ENCODE results near the gene DAB1.

The DAB1 gene

DNA sequence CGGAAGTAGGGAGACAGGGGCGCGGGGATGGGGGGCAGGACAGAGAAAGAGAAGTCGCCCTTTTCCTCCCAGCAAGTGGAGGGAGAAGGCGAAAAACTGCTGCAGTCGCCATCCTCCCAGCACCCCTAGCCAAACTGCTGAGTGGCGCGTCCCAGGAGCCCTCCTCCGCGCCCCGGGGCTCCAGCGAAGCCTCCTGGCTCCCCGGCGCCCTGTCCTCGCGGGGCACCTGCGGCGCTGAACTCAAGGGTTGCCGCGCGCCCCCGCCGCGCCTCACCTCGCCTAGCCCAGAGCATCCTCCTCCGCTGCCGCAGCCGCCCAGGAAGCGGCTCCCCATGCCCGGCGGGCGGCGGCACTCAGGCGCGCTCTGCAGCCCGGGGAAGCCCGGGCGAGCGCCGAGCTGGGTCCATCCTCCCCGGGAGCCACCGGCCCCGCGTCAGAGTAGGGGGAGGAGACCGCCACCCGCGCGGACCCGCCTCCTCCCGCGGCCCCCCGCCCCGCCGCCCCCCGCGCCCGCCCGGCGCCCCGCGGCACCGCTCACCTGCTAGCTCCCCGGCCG, at the start of gene DAB1:
Gene DAB1, minus strand, starts transcription at position 405 of the 556 bp plus-strand sequence. CDS start 133,030 bp downstream, outside the sequence.
- no peaks in the 10 kb centered on the region for H3K36me3 ChIP-seq (ENCODE audit: insufficient read depth, insufficient read length, low read length)
- peak within 1 kb of the TSS; percentile 72 for H3K4me3 ChIP-seq (ENCODE audit: insufficient read length, low read depth)
- no peak for DNase-seq (ENCODE audit: low read depth, low spot score)
- peaks cover 36% of the 10 kb centered on the region for H3K27me3 ChIP-seq (ENCODE audit: insufficient read depth, insufficient read length)
- TF ChIP-seq ZNF274 (IDR thresholded peaks at IDR 0.05; ENCODE audit: low read depth, low read length) (no peak), SUZ12 (IDR thresholded peaks at IDR 0.05; ENCODE audit: extremely low read depth, insufficient read depth, insufficient read length) (no peak), YY1 (IDR thresholded peaks at IDR 0.05; ENCODE audit: insufficient read depth, insufficient read length) (no peak)
- peak within 1 kb of the TSS; percentile 80 for H3K9ac ChIP-seq (ENCODE audit: insufficient read length, low read depth)
- H3K9me3 ChIP-seq (ENCODE audit: insufficient read depth, low read length), result no peaks in the 10 kb centered on the region
- H3K4me1 ChIP-seq (ENCODE audit: insufficient read depth, insufficient read length), result no peaks in the 10 kb centered on the region

DNA sequence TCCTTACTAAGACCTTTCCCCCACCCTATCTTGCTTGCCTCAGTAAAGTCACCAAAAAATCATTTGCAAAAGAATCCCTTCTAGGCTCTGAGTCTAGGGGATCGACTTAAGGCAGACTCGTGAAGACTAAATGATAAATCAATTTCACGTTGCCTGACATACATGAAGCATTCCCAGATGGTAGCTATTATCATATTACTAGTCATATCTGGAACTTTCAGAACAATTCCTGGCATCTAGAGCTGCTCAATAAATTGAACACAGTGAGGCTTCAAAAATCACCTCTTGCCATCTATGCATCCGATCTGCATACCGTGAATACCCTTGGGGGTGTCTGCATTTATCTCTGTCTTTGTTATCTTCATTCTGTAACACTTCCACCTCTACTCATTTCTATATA, 49.6 kb upstream of the DAB1 start:
- Histone ChIP-seq H3K9ac (ENCODE audit: insufficient read length, low read depth) (no peak overlapping the region), H3K4me1 (ENCODE audit: insufficient read depth, insufficient read length) (no peaks in the 10 kb centered on the region), H3K4me3 (ENCODE audit: insufficient read length, low read depth) (no peak overlapping the region), H3K9me3 (ENCODE audit: insufficient read depth, low read length) (peaks cover 15% of the 10 kb centered on the region; the same call in 1 of the 2 replicates), H3K36me3 (ENCODE audit: insufficient read depth, insufficient read length, low read length) (no peaks in the 10 kb centered on the region), H3K27me3 (ENCODE audit: insufficient read depth, insufficient read length) (no peaks in the 10 kb centered on the region)
- TF ChIP-seq YY1 (IDR thresholded peaks at IDR 0.05; ENCODE audit: insufficient read depth, insufficient read length) (no peak), ZNF274 (IDR thresholded peaks at IDR 0.05; ENCODE audit: low read depth, low read length) (no peak), SUZ12 (IDR thresholded peaks at IDR 0.05; ENCODE audit: extremely low read depth, insufficient read depth, insufficient read length) (no peak)
- DNase-seq (ENCODE audit: low read depth, low spot score), result no peak

DNA sequence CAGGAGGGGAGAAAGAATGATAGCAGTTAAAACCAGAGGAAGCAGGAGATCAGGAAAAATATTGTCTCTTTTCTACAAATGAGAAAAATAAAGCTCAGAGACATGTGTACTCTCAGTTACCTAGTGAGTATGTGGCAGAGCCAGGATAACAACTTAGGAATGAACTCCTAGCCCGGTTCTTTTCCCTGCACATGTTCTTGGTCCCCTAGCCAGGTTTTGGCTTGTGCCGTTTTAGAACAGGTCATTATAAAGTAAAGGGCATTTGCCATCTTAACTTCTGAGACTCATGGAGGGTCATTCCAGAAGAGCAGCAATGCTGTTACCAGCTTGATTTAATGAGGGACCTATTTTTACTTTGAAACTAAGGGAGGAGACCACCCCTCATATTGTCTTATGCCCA, 48.1 kb upstream of the DAB1 start:
- H3K9ac ChIP-seq (ENCODE audit: insufficient read length, low read depth), result no peak overlapping the region
- TF ChIP-seq SUZ12 (IDR thresholded peaks at IDR 0.05; ENCODE audit: extremely low read depth, insufficient read depth, insufficient read length), result no peak

DNA sequence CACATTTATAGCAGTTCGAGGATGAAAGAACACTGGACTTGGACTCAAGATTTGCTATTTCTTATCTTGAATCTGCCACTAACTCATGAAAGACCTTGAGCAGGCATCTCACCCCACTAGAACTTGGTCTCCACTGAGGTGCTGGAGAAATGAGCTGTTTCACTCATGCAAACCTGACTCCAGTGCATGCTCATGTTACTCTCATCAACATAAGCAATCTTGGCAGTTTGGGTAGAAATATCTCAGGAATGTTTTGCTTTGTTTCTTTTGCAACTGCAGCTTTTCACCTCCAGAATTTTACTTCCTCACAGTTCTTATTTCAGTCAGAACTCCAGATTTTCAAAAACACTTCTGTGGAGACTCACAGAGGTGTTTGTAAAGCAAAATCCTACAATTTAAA, 46.2 kb upstream of the DAB1 start:
- no peak for DNase-seq (ENCODE audit: low read depth, low spot score)
- no peaks in the 10 kb centered on the region for H3K27me3 ChIP-seq (ENCODE audit: insufficient read depth, insufficient read length)
- H3K9me3 ChIP-seq (ENCODE audit: insufficient read depth, low read length), result peaks cover 15% of the 10 kb centered on the region; the same call in 1 of the 2 replicates
- H3K9ac ChIP-seq (ENCODE audit: insufficient read length, low read depth), result no peak overlapping the region
- no peaks in the 10 kb centered on the region for H3K36me3 ChIP-seq (ENCODE audit: insufficient read depth, insufficient read length, low read length)
- no peak for TF ChIP-seq YY1 (IDR thresholded peaks at IDR 0.05; ENCODE audit: insufficient read depth, insufficient read length)
- TF ChIP-seq ZNF274 (IDR thresholded peaks at IDR 0.05; ENCODE audit: low read depth, low read length), result no peak
- no peak for TF ChIP-seq SUZ12 (IDR thresholded peaks at IDR 0.05; ENCODE audit: extremely low read depth, insufficient read depth, insufficient read length)
- H3K4me1 ChIP-seq (ENCODE audit: insufficient read depth, insufficient read length), result no peaks in the 10 kb centered on the region
- no peak overlapping the region for H3K4me3 ChIP-seq (ENCODE audit: insufficient read length, low read depth)

More for the DNA sequence above, 48.1 kb upstream of the DAB1 start:
- no peaks in the 10 kb centered on the region for H3K4me1 ChIP-seq (ENCODE audit: insufficient read depth, insufficient read length)
- H3K27me3 ChIP-seq (ENCODE audit: insufficient read depth, insufficient read length), result no peaks in the 10 kb centered on the region
- peaks cover 15% of the 10 kb centered on the region; the same call in 1 of the 2 replicates for H3K9me3 ChIP-seq (ENCODE audit: insufficient read depth, low read length)
- no peaks in the 10 kb centered on the region for H3K36me3 ChIP-seq (ENCODE audit: insufficient read depth, insufficient read length, low read length)
- DNase-seq (ENCODE audit: low read depth, low spot score), result no peak
- H3K4me3 ChIP-seq (ENCODE audit: insufficient read length, low read depth), result no peak overlapping the region

DNA sequence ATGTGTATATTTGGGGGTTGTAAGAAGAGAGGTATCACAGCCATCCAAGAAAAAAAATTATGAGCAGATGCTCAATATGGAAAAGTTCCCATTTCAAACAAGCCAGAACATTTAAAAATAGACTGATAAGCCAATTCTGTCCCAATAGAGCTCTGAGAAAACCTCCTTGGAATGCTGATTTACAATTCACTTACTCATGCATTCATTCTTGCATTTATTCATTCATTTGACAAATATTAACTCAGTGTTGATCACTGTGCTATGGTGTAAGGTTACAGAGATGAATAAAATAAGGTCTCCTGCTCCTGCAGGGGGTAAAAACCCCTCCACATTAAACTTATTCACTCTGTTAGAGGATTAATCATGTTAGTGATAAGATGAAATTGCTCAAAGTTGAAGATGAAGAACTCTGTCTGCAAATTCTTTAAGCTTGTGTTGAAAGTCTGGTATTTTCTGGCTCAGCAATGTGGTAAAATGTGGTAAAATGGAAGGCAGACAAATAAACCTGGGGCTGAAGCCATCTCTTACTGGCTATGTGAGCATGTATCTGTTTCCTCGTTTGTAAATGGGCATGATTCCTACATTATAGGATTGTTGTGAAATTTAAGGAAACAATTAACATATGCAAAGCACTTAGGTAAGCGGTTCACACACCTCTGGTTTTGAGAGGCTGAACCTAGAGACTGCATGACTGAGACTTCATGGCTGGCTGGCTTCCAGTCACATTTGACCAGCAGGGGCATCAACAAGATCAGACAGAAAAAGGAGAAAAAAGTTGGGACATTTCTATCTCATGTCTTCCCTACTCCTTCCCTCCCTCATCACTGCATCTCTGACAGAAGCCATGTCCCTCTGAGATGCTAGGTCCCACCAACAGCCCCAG, 45.0 kb upstream of the DAB1 start:
- DNase-seq (ENCODE audit: low read depth, low spot score), result no peak

DNA sequence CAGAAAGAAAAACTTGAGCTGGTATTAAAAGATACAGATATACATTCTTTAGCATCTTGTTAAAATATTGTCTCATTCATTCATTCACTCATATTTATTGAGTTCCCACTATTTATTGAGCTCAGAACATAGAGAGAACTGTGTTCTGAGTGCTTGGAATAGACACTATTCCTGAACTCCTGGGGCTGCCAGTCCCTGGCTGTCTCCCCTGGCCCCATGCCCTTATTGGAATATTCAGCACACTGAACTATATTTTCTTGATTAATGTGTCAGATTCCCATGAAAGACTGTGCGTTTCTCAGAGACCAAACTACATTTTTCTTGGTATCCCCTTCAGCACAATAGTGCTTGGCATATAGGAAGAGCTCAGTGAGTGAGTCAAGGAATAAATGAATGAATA, 44.0 kb upstream of the DAB1 start:
- no peak for DNase-seq (ENCODE audit: low read depth, low spot score)

More for the DNA sequence above, 45.0 kb upstream of the DAB1 start:
- no peaks in the 10 kb centered on the region for H3K27me3 ChIP-seq (ENCODE audit: insufficient read depth, insufficient read length)
- no peaks in the 10 kb centered on the region for H3K4me1 ChIP-seq (ENCODE audit: insufficient read depth, insufficient read length)
- H3K9me3 ChIP-seq (ENCODE audit: insufficient read depth, low read length), result peaks cover 15% of the 10 kb centered on the region; the same call in 1 of the 2 replicates
- H3K9ac ChIP-seq (ENCODE audit: insufficient read length, low read depth), result no peak overlapping the region
- no peaks in the 10 kb centered on the region for H3K36me3 ChIP-seq (ENCODE audit: insufficient read depth, insufficient read length, low read length)
- TF ChIP-seq SUZ12 (IDR thresholded peaks at IDR 0.05; ENCODE audit: extremely low read depth, insufficient read depth, insufficient read length) (no peak), ZNF274 (IDR thresholded peaks at IDR 0.05; ENCODE audit: low read depth, low read length) (no peak), YY1 (IDR thresholded peaks at IDR 0.05; ENCODE audit: insufficient read depth, insufficient read length) (no peak)
- H3K4me3 ChIP-seq (ENCODE audit: insufficient read length, low read depth), result no peak overlapping the region

DNA sequence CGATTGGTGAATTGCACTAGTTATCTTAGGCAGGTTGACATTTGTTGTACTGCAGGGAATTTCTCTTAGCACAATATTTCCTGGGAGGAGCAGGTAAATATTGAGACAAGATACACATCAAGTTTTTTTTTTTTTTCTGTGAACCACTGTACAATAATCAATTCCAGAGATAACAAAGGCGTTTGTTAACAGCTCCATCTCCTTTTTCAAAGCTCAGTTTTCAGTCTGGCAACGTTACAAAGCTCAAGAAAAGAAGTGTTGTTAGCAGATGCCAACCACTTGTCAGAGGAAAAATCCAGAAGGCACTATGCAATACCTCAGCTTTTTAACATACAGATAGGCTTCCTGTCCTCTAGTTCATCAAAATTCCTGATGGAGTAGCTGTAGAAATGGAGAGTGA, 40.9 kb upstream of the DAB1 start:
- Histone ChIP-seq H3K4me1 (ENCODE audit: insufficient read depth, insufficient read length) (no peaks in the 10 kb centered on the region), H3K9ac (ENCODE audit: insufficient read length, low read depth) (no peak overlapping the region), H3K27me3 (ENCODE audit: insufficient read depth, insufficient read length) (no peaks in the 10 kb centered on the region), H3K36me3 (ENCODE audit: insufficient read depth, insufficient read length, low read length) (no peaks in the 10 kb centered on the region), H3K4me3 (ENCODE audit: insufficient read length, low read depth) (no peak overlapping the region), H3K9me3 (ENCODE audit: insufficient read depth, low read length) (no peaks in the 10 kb centered on the region)
- DNase-seq (ENCODE audit: low read depth, low spot score), result no peak
- TF ChIP-seq SUZ12 (IDR thresholded peaks at IDR 0.05; ENCODE audit: extremely low read depth, insufficient read depth, insufficient read length), result no peak
- no peak for TF ChIP-seq YY1 (IDR thresholded peaks at IDR 0.05; ENCODE audit: insufficient read depth, insufficient read length)
- no peak for TF ChIP-seq ZNF274 (IDR thresholded peaks at IDR 0.05; ENCODE audit: low read depth, low read length)

More for the DNA sequence above, 44.0 kb upstream of the DAB1 start:
- Histone ChIP-seq H3K36me3 (ENCODE audit: insufficient read depth, insufficient read length, low read length) (no peaks in the 10 kb centered on the region), H3K9me3 (ENCODE audit: insufficient read depth, low read length) (peaks cover 15% of the 10 kb centered on the region; the same call in 1 of the 2 replicates), H3K9ac (ENCODE audit: insufficient read length, low read depth) (no peak overlapping the region), H3K27me3 (ENCODE audit: insufficient read depth, insufficient read length) (no peaks in the 10 kb centered on the region), H3K4me1 (ENCODE audit: insufficient read depth, insufficient read length) (no peaks in the 10 kb centered on the region), H3K4me3 (ENCODE audit: insufficient read length, low read depth) (no peak overlapping the region)
- TF ChIP-seq YY1 (IDR thresholded peaks at IDR 0.05; ENCODE audit: insufficient read depth, insufficient read length), result no peak
- no peak for TF ChIP-seq SUZ12 (IDR thresholded peaks at IDR 0.05; ENCODE audit: extremely low read depth, insufficient read depth, insufficient read length)
- no peak for TF ChIP-seq ZNF274 (IDR thresholded peaks at IDR 0.05; ENCODE audit: low read depth, low read length)
